Endothelial cell of umbilical vein (primary cell): Measurements from ENCODE around the gene MBTD1. TPM values are rescaled to one million over a fixed set of nuclear protein-coding genes. Genes with fewer than 3 reads are reported as not detected.
A peak's percentile ranks its signal among the peaks of the same experiment; 100 is the strongest.

Experiments
- Bru-seq: library from RNA; stranded (reverse); fragments of 400-500 nt; gene quantifications from one replicate; lab custom pipeline; 2021; lab: Mats Ljungman, UMichigan
- BruChase-seq, 2 experiments: library from RNA; stranded (reverse); fragments of 400-500 nt; gene quantifications; one replicate each; lab custom pipeline; 2021; lab: Mats Ljungman, UMichigan
- BruUV-seq: library from RNA; stranded (reverse); fragments of 400-500 nt; replicated peaks from 2 replicates; lab custom pipeline; 2021; lab: Mats Ljungman, UMichigan
- CTCF ChIA-PET: fragments of 300-600, 350-600 bp; sonication (Branson Sonifier 250); formaldehyde crosslinking; loops from one replicate; lab custom pipeline; 2021; ENCODE audit warnings: antibody characterized with exemption, inconsistent platforms; lab: Charles Lee
- POLR2A ChIA-PET: fragments of 300-600, 350-600 bp; sonication (Branson Sonifier 250); formaldehyde crosslinking; loops from one replicate; lab custom pipeline; 2021; ENCODE audit warnings: antibody characterized with exemption, inconsistent platforms; lab: Charles Lee
- DNase-seq: peaks from one replicate; pipeline ENCODE4 v3.0.0-alpha.2; 2011; ENCODE audit warnings: low read depth, low spot score
- FAIRE-seq: peaks from 2 replicates; lab custom pipeline; 2011; peaks lifted over from hg19 to GRCh38; lab: Jason Lieb, UNC
- H2AFZ ChIP-seq: 2 replicates; pipeline ENCODE4 v1.6.0; 2012; ENCODE audit warnings: low read depth, low read length, control low read depth, inconsistent platforms
- H3K27ac ChIP-seq: 2 replicates; pipeline ENCODE4 v1.5.1; 2011; ENCODE audit warnings: low read depth, mild to moderate bottlenecking, control low read depth, low read length, moderate library complexity; ENCODE audit not compliant: insufficient read depth
- H3K27me3 ChIP-seq, 2 experiments: 2 replicates each; pipeline versions ENCODE4 v1.6.0 to v1.6.1; 2011; ENCODE audit warnings: low read length in 2 of 2, mixed read lengths in 1 of 2; ENCODE audit not compliant: control insufficient read depth in 2 of 2, insufficient read depth in 2 of 2
- H3K36me3 ChIP-seq, 2 experiments: 2 replicates in 1 of 2; 3 replicates in 1 of 2; pipeline ENCODE4 v1.5.1; 2011; ENCODE audit warnings: low read length in 2 of 2, mild to moderate bottlenecking in 1 of 2, moderate library complexity in 1 of 2; ENCODE audit not compliant: control insufficient read depth in 2 of 2, insufficient read depth in 2 of 2; ENCODE audit errors: extremely low read depth in 1 of 2
- H3K4me1 ChIP-seq: 3 replicates; pipeline ENCODE4 v1.5.1; 2011; ENCODE audit warnings: mild to moderate bottlenecking, low read length; ENCODE audit not compliant: control insufficient read depth, insufficient read depth; ENCODE audit errors: extremely low read depth
- H3K4me2 ChIP-seq: 2 replicates; pipeline ENCODE4 v1.6.1; 2011; ENCODE audit warnings: low read length, control low read depth, mixed read lengths; ENCODE audit not compliant: insufficient read depth
- H3K4me3 ChIP-seq, 3 experiments: fragments of 200-600 bp in 1 of 3; sonication (generic), shearing (Covaris generic) in 1 of 3; replicated peaks in 1 of 3; 2 replicates each; pipeline ENCODE4 v1.5.1; 2011 to 2016; ENCODE audit warnings: control low read depth in 3 of 3, low read length in 3 of 3, mild to moderate bottlenecking in 2 of 3, inconsistent platforms in 1 of 3, low read depth in 1 of 3, moderate library complexity in 1 of 3; ENCODE audit not compliant: insufficient read depth in 1 of 3
- H3K79me2 ChIP-seq: 2 replicates; pipeline ENCODE4 v1.6.0; 2012; ENCODE audit warnings: low read length, inconsistent platforms; ENCODE audit not compliant: control insufficient read depth, insufficient read depth
- H3K9ac ChIP-seq: replicated peaks from 2 replicates; pipeline ENCODE3; 2011; ENCODE audit warnings: low read length, control low read depth; ENCODE audit not compliant: insufficient read depth; ENCODE audit errors: extremely low read depth
- H3K9me1 ChIP-seq: replicated peaks from 3 replicates; pipeline ENCODE4 v1.6.0; 2011; ENCODE audit warnings: mild to moderate bottlenecking, low read length; ENCODE audit not compliant: control insufficient read depth, insufficient read depth; ENCODE audit errors: extremely low read depth
- H3K9me3 ChIP-seq: replicated peaks from 2 replicates; pipeline ENCODE4 v1.5.1; 2012; ENCODE audit warnings: low read length, inconsistent platforms; ENCODE audit not compliant: control insufficient read depth, insufficient read depth
- H4K20me1 ChIP-seq: replicated peaks from 2 replicates; pipeline ENCODE3; 2011; ENCODE audit warnings: mild to moderate bottlenecking, low read length; ENCODE audit not compliant: control insufficient read depth, insufficient read depth; ENCODE audit errors: extremely low read depth
- CTCF ChIP-seq, 2 donors: IDR thresholded peaks; 1 replicate in 1 of 2; 2 replicates in 1 of 2; pipeline ENCODE4 v1.5.1; 2011; ENCODE audit warnings: low read length in 2 of 2, mild to moderate bottlenecking in 2 of 2, moderate library complexity in 2 of 2, control low read depth in 1 of 2, inconsistent platforms in 1 of 2, low read depth in 1 of 2; ENCODE audit not compliant: insufficient read depth in 1 of 2; ENCODE audit errors: extremely low read depth in 1 of 2
- POLR2A ChIP-seq: IDR thresholded peaks from 2 replicates; pipeline ENCODE4 v1.6.1; 2012; ENCODE audit warnings: low read depth, mild to moderate bottlenecking, control low read depth, low read length
- dilution Hi-C: fragments of 300-500 bp; cut with MboI; formaldehyde crosslinking; loops from one replicate; pipeline ENCODE4 v1.15.0; 2019; ENCODE audit warnings: low sequenced_read_pairs; ENCODE audit not compliant: extremely low pct_ligation_motif_present
- intact Hi-C: fragments of 100-400 bp; cut with micrococcal nuclease; formaldehyde crosslinking; loops from one replicate; pipeline ENCODE4 v1.10.0; 2022
- long read RNA-seq: library from polyadenylated mRNA; stranded (forward); transcript quantifications from one replicate; pipeline ENCODE4 v2.0.0, GENCODE V29; 2021
- polyA minus RNA-seq, 3 experiments: library from RNA; depleted of rRNA, polyadenylated mRNA; stranded (reverse); fragments of >200 nt; gene quantifications; 1 replicate in 1 of 3; 2 replicates in 2 of 3; pipeline ENCODE4 v1.2.3, GENCODE V29; 2011
- polyA plus RNA-seq, 4 experiments: library from polyadenylated mRNA; depleted of rRNA in 3 of 4; stranded (reverse) in 3 of 4; unstranded in 1 of 4; fragments of >200 nt; gene quantifications; 2 replicates each; pipeline versions ENCODE4 v1.2.1 to v1.2.3, GENCODE V29; 2011 to 2012; ENCODE audit warnings: missing spikeins in 1 of 4
- total RNA-seq: library from RNA; stranded (reverse); gene quantifications from 2 replicates; pipeline ENCODE4 v1.2.3, GENCODE V29; 2021

The MBTD1 gene
- total RNA-seq (10.9 and 14.0 TPM in 2 replicates), polyA plus RNA-seq (3.5 and 4.8 TPM in 2 replicates), polyA minus RNA-seq (12.6 and 15.8 TPM in 2 replicates), Bru-seq, nascent RNA (percentile 81 among the genes with signal in this experiment), BruChase-seq, experiment 1, labeled RNA remaining after a 6-hour chase (percentile 67 among the genes with signal in this experiment), BruChase-seq, experiment 2, labeled RNA remaining after a 2-hour chase (percentile 77 among the genes with signal in this experiment)
- 3.5 and 4.0 TPM in 2 replicates for polyA plus RNA-seq (2011; cell fraction: cytosol; rRNA removed)
- 16.1 and 20.8 TPM in 2 replicates for polyA plus RNA-seq (2011; cell fraction: nucleus; rRNA removed)
- 6.6 and 7.2 TPM in 2 replicates for polyA plus RNA-seq (2012)
- polyA minus RNA-seq (2011; cell fraction: cytosol; rRNA and poly(A)+ RNA removed), result 4.2 TPM
- 26.8 and 43.3 TPM in 2 replicates for polyA minus RNA-seq (2011; cell fraction: nucleus; rRNA and poly(A)+ RNA removed)
- long read RNA-seq, partial matches to known transcripts, result 0 of 2 reads
- long read RNA-seq, other reads (novel, unspliced or antisense), result 2 of 2 reads

- peak; percentile 97 for FAIRE-seq
- no peaks in the 10 kb centered on the region for H4K20me1 ChIP-seq
Measured at GRCh38 chr17:51259564-51260236, at the start of gene MBTD1. Gene MBTD1 (minus strand): TSS chr17:51260049. CDS start chr17:51225161, 34,888 bp downstream.

More at GRCh38 chr17:51259564-51260236, at the start of gene MBTD1:
- Histone ChIP-seq H3K9ac (peak within 1 kb of the TSS; percentile 100), H3K4me1 (peaks cover 19% of the 10 kb centered on the region), H3K27me3 (no peaks in the 10 kb centered on the region), H3K27ac (peak within 1 kb of the TSS; percentile 99), H3K4me3 (peak within 1 kb of the TSS; percentile 70 to 99 (median 88)), H2AFZ (peak within 1 kb of the TSS; percentile 92), H3K9me3 (no peaks in the 10 kb centered on the region), H3K79me2 (peaks cover 69% of the 10 kb centered on the region), H3K4me2 (peak within 1 kb of the TSS; percentile 88), H3K9me1 (no peaks in the 10 kb centered on the region), H3K36me3 (no peaks in the 10 kb centered on the region)
- POLR2A ChIA-PET, result no interaction called here
- CTCF ChIA-PET, result interaction anchor here (1.5 kb wide), 1 partner anchor 13 kb away, joined by 3 read pairs; no protein-coding TSS in a partner anchor
- dilution Hi-C loops, result no loop called here
- BruUV-seq, result no TSS peak
- no peak for TF ChIP-seq CTCF (IDR thresholded peaks at IDR 0.05; ENCODE audit: extremely low read depth in 1 of 2, insufficient read depth in 1 of 2, low read depth in 1 of 2, low read length in 2 of 2)
- peak; percentile 18 for TF ChIP-seq POLR2A
- intact Hi-C loops, result loop anchor here (1.0 to 5.0 kb wide), 4 partner anchors 35 to 392 kb away; partner anchors contain the start of genes NME1, NME2 and TOB1
- peak; percentile 97 for DNase-seq
